AG04449 (cell line): ENCODE measurements around the gene FAM3C.
"Not testable (repeated sequence)": the region's sequence is repeated elsewhere in the genome, so short reads cannot be mapped to it uniquely, and the experiment has no call there.

Experiments
- CTCF ChIA-PET: fragments of 350-600 bp; formaldehyde crosslinking; extraction: SDS; loops from one replicate; lab custom pipeline; 2021; ENCODE audit warnings: antibody characterized with exemption; lab: Yijun Ruan, JAX
- POLR2A ChIA-PET: fragments of 400-600, 350-600 bp; formaldehyde crosslinking; extraction: SDS; loops from one replicate; lab custom pipeline; 2020; ENCODE audit warnings: antibody characterized with exemption, inconsistent platforms; lab: Yijun Ruan, JAX
- DNase-seq: peaks from one replicate; pipeline ENCODE4 v3.0.0-alpha.2; 2010; ENCODE audit warnings: low read depth, low spot score
- H3K4me3 ChIP-seq: 2 replicates; pipeline ENCODE4 v1.5.1; 2011; ENCODE audit warnings: low read depth, mild to moderate bottlenecking, control low read depth, low read length
- TF ChIP-seq, protein P1 (sequence below): IDR thresholded peaks from one replicate; pipeline ENCODE4 v1.5.1; 2011; ENCODE audit warnings: mild to moderate bottlenecking, moderate library complexity, low read length, control low read depth, inconsistent platforms; ENCODE audit not compliant: insufficient read depth; ENCODE audit errors: missing control alignments

FAM3C gene

DNA sequence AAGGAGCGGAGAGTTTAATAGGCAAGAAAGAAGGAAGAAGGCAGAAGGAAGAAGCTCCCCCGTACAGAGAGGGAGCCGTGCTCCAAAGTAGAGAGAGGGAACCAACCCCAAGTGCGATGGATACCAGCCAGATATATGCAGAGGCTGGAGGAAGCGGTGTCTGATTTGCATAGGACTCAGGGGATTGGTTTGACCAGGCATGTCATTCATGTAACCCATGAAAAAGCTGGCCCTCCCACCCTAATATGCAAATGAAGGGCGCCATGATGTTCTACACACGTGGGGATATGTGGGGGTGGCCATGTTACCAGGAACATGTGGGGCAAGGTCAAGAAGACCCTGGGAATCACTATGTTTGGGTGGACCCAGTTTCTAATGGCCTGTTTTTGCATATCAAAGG, 40.6 kb upstream of the FAM3C start:
- TF ChIP-seq, protein P1, sequence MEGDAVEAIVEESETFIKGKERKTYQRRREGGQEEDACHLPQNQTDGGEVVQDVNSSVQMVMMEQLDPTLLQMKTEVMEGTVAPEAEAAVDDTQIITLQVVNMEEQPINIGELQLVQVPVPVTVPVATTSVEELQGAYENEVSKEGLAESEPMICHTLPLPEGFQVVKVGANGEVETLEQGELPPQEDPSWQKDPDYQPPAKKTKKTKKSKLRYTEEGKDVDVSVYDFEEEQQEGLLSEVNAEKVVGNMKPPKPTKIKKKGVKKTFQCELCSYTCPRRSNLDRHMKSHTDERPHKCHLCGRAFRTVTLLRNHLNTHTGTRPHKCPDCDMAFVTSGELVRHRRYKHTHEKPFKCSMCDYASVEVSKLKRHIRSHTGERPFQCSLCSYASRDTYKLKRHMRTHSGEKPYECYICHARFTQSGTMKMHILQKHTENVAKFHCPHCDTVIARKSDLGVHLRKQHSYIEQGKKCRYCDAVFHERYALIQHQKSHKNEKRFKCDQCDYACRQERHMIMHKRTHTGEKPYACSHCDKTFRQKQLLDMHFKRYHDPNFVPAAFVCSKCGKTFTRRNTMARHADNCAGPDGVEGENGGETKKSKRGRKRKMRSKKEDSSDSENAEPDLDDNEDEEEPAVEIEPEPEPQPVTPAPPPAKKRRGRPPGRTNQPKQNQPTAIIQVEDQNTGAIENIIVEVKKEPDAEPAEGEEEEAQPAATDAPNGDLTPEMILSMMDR, result no peak
- no peak for DNase-seq
- ChIA-PET POLR2A (no interaction called here), CTCF (interaction anchor here (0.9 kb wide), 1 partner anchor 41 kb away, joined by 3 read pairs; the partner anchor contains the start of gene FAM3C)
- no peak overlapping the region for H3K4me3 ChIP-seq

DNA sequence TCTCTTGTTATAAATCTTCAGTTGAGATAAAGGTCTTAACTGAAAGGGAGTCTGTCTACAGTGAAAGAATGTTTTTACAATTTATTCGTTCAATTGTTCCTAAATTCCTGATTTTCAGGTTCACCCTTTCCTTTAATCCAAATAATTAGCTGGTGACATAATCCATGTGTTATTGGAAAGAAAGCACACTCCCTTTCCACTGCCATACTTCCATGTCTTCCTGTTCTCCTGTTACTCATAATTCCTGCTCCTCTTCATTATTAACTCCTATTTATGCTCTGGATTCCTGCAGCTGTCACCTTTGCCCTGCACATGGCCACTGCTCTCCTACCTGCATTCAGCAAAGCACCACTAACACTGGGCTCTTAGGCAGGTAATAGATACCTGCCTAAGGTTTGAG, 40.0 kb upstream of the FAM3C start:
- ChIA-PET POLR2A (no interaction called here), CTCF (interaction anchor here (0.9 kb wide), 1 partner anchor 40 kb away, joined by 3 read pairs; the partner anchor contains the start of gene FAM3C)
- TF ChIP-seq, protein P1, result no peak
- no peak for DNase-seq
- no peak overlapping the region for H3K4me3 ChIP-seq

DNA sequence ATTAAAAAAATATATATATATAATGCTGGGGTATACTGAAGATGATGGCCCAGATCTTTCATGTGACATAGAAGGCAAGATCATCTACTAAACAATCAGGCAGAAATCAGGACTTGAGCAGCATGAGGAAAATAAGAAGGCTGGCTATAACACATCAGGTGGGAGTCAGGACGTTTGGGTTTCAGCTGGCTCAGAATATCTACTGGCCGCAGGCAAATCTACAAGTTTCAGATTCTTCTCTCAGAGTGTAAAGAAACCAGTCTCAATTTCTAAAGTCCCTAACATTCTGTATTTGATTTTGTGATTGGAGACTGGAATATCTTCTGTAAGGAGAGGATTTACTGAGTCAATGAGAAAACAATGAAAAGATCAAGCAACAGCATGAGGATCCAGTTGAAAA, 37.7 kb upstream of the FAM3C start:
- CTCF ChIA-PET, result interaction anchor here (1.2 kb wide), 1 partner anchor 38 kb away, joined by 3 read pairs; the partner anchor contains the start of gene FAM3C
- TF ChIP-seq, protein P1, result no peak
- H3K4me3 ChIP-seq, result no peak overlapping the region
- POLR2A ChIA-PET, result no interaction called here
- no peak for DNase-seq

DNA sequence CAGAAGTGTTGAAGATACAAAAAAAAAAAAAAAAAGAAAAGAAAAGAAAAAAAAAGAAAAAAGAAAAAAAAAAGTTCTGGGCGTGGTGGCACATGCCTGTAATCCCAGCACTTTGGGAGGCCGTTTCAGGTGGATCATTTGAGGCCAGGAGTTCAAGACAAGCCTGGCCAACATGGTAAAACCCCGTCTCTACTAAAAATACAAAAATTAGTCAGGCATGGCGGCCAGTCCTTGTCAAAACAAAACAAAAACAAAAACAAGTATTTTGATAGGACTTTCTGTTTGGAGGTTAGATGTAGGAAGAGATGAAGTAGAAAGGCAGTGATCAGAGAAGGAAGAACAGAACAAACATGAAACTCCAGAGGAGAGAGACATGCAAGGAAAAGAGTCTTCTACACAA, 36.4 kb upstream of the FAM3C start:
- DNase-seq, POLR2A ChIA-PET, H3K4me3 ChIP-seq, CTCF ChIA-PET: not testable (repeated sequence)

DNA sequence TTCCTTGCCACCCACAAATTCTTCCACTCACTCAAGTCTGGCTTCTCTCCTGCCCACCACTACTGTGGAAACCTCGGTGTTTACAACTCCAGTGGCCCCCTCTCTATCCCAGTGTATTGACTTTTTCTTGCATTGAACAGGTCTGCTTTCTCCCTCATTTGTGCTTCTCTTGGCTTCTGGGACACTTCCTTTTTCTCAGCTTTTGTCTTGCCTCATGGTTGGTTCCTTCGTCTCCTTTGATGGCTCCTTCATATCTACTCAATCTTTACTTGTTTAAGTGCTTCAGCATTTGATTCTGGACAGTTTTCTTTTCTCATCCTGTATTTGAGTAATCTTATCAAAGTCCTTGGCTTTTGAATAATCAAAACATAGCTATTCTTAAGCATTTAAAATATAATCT, 35.9 kb upstream of the FAM3C start:
- ChIA-PET POLR2A (no interaction called here), CTCF (interaction anchor here (2.9 kb wide), 1 partner anchor 36 kb away, joined by 10 read pairs; the partner anchor contains the start of gene FAM3C)
- TF ChIP-seq, protein P1, result no peak
- no peak overlapping the region for H3K4me3 ChIP-seq
- no peak for DNase-seq

DNA sequence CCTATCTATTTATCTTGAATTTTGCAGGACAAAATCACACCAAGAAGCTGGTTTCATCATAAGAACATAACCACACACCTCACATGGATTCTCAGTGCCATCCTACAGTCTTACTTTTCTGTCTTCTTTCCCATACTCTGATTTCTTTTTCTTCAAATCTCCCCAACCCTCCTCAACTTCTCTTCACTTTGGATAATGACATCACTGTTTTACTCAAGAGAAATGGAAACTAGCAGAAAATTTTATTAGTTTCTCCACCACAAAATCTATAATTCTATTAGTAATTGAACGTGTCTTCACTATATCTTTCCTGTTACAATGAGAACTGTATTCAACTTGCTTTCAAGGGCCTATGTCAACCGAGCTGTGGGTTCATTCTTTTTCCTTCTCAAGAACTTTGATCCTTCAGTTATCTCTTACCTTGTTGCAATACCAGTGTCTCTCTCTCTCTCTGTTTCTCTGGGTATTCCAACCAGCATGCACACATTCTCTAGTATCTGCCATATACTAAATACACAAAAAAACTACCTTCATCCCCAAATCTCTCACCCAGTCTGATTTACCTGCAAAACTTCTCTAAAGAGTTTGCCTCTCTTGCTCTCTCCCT, 35.4 kb upstream of the FAM3C start:
- TF ChIP-seq, protein P1, result no peak
- DNase-seq, result no peak
- POLR2A ChIA-PET, result no interaction called here
- no peak overlapping the region for H3K4me3 ChIP-seq
- CTCF ChIA-PET, result interaction anchor here (2.9 kb wide), 1 partner anchor 35 kb away, joined by 10 read pairs; the partner anchor contains the start of gene FAM3C
